PC-3 (cell line): ENCODE data around the gene GTF2H3.
A peak's percentile ranks its signal among the peaks of the same experiment; 100 is the strongest.

Experiments
- CTCF ChIP-seq: fragments of 300-600 bp; sonication (generic); conservative IDR thresholded peaks from 2 replicates; pipeline ENCODE4 v1.5.1; 2017; ENCODE audit warnings: antibody characterized with exemption, low read depth, mild to moderate bottlenecking, low read length
- EZH2 ChIP-seq: fragments of 300-600 bp; sonication (generic); IDR thresholded peaks from one replicate; pipeline ENCODE4 v1.6.1; 2017; ENCODE audit warnings: antibody characterized with exemption, mild to moderate bottlenecking, low read length; ENCODE audit not compliant: unreplicated experiment

- TF ChIP-seq CTCF (peak; percentile 54), EZH2 (no peak)
These were observed 31.8 kb upstream of the GTF2H3 start, which contains the start of gene DDX55 for GRCh38 chr12:123601602-123602489.
